NCI-H524 (cell line): ENCODE results near the gene SLCO6A1.
"Not testable (repeated sequence)": the region's sequence is repeated elsewhere in the genome, so short reads cannot be mapped to it uniquely, and the experiment has no call there.

ENCODE experiments used
- DNase-seq, 2 experiments: peaks; one replicate each; lab custom pipeline; 2025; lab: John Stamatoyannopoulos, UW

SLCO6A1 gene

GRCh38 chr5:102498271-102499034, at the start of gene SLCO6A1:
SLCO6A1 (minus strand) TSS chr5:102499001; CDS start chr5:102498844, 157 bp downstream.
- DNase-seq = no peak

GRCh38 chr5:102547141-102548035, 48.6 kb upstream of the SLCO6A1 start:
- DNase-seq = no peak

GRCh38 chr5:102545175-102545574, 46.4 kb upstream of the SLCO6A1 start:
- DNase-seq = peak in 1 of 2 experiments; percentile 53

GRCh38 chr5:102542057-102542456, 43.3 kb upstream of the SLCO6A1 start:
- no peak for DNase-seq

- DNase-seq = peak; percentile 32 to 80
Observed at GRCh38 chr5:102539996-102540728, 41.4 kb upstream of the SLCO6A1 start.

- DNase-seq = peak; percentile 60 to 84
Observed at GRCh38 chr5:102539562-102539961, 40.8 kb upstream of the SLCO6A1 start.

- DNase-seq = no peak
Observed at GRCh38 chr5:102537011-102537410, 38.2 kb upstream of the SLCO6A1 start.

- DNase-seq = peak in 1 of 2 experiments; percentile 12
Observed at GRCh38 chr5:102536323-102536928, 37.6 kb upstream of the SLCO6A1 start.

- DNase-seq = no peak
Observed at GRCh38 chr5:102532123-102532522, 33.3 kb upstream of the SLCO6A1 start.

- no peak for DNase-seq
Observed at GRCh38 chr5:102531506-102531905, 32.7 kb upstream of the SLCO6A1 start.

- DNase-seq = no peak
Observed at GRCh38 chr5:102529447-102529846, 30.6 kb upstream of the SLCO6A1 start.

- DNase-seq = no peak
Observed at GRCh38 chr5:102529031-102529430, 30.2 kb upstream of the SLCO6A1 start.

- no peak for DNase-seq
Observed at GRCh38 chr5:102528600-102528999, 29.8 kb upstream of the SLCO6A1 start.

- DNase-seq = no peak
Observed at GRCh38 chr5:102527547-102527946, 28.7 kb upstream of the SLCO6A1 start.

- no peak for DNase-seq
Observed at GRCh38 chr5:102523541-102524175, 24.9 kb upstream of the SLCO6A1 start.

- no peak for DNase-seq
Observed at GRCh38 chr5:102511666-102512065, 12.9 kb upstream of the SLCO6A1 start.

GRCh38 chr5:102491261-102491914, 7.4 kb downstream of the SLCO6A1 start:
- DNase-seq = not testable (repeated sequence)

GRCh38 chr5:102483736-102484135, 15.1 kb downstream of the SLCO6A1 start:
- no peak for DNase-seq

GRCh38 chr5:102481054-102481715, 17.6 kb downstream of the SLCO6A1 start:
- peak in 1 of 2 experiments; percentile 7 for DNase-seq

- no peak for DNase-seq
Observed at GRCh38 chr5:102453716-102454115, 45.1 kb downstream of the SLCO6A1 start.
